K562 (cell line): ENCODE measurements around the gene OR7G3. TPM values are rescaled to one million over a fixed set of nuclear protein-coding genes. Genes with fewer than 3 reads are reported as not detected.

Experiments used
- CEBPG ChIP-seq, 3 experiments: fragments of 200-800 bp in 1 of 3; sonication (Bioruptor generic) in 1 of 3; sonication (generic) in 1 of 3; formaldehyde crosslinking in 1 of 3; IDR thresholded peaks in 2 of 3; conservative IDR thresholded peaks in 1 of 3; 2 replicates each; pipeline versions ENCODE4 v1.6.1 to v1.8.0; 2016 to 2022; ENCODE audit warnings: missing compliant biosample characterization in 2 of 3, missing genetic modification characterization in 2 of 3, mild to moderate bottlenecking in 1 of 3, missing genetic modification reagents in 1 of 3
- E2F5 ChIP-seq: sonication (generic); formaldehyde crosslinking; IDR thresholded peaks from 2 replicates; pipeline ENCODE4 v1.8.0; 2022; ENCODE audit warnings: mild to moderate bottlenecking, missing genetic modification reagents
- ELF1 ChIP-seq: fragments of 200-800 bp; sonication (Bioruptor generic); IDR thresholded peaks from 2 replicates; pipeline ENCODE4 v1.6.1; 2016; ENCODE audit warnings: missing genetic modification characterization, missing compliant biosample characterization
- L3MBTL2 ChIP-seq: fragments of 450-650 bp; IDR thresholded peaks from 2 replicates; pipeline ENCODE4 v1.6.1; 2016; ENCODE audit warnings: mild to moderate bottlenecking, moderate library complexity
- MYNN ChIP-seq, 2 experiments: sonication (generic); formaldehyde crosslinking in 1 of 2; IDR thresholded peaks; 2 replicates each; pipeline versions ENCODE4 v1.5.0 to v1.6.1; 2016 to 2020; ENCODE audit warnings: antibody characterized with exemption in 1 of 2, missing genetic modification reagents in 1 of 2
- PHF8 ChIP-seq: fragments of 200-600 bp; sonication (generic); IDR thresholded peaks from 2 replicates; pipeline ENCODE4 v1.6.1; 2012; ENCODE audit warnings: mixed run types, mild to moderate bottlenecking, inconsistent platforms, low read length, moderate library complexity, borderline replicate concordance
- PKNOX1 ChIP-seq: fragments of 450-650 bp; IDR thresholded peaks from 2 replicates; pipeline ENCODE4 v1.6.1; 2016
- POLR2AphosphoS5 ChIP-seq: IDR thresholded peaks from 2 replicates; pipeline ENCODE4 v1.6.1; 2011; ENCODE audit warnings: mild to moderate bottlenecking, low read depth, low read length, moderate library complexity; ENCODE audit not compliant: control insufficient read depth, insufficient read depth
- POLR3G ChIP-seq: IDR thresholded peaks from 2 replicates; pipeline ENCODE4 v1.6.1; 2011; ENCODE audit not compliant: insufficient read length, insufficient replicate concordance; ENCODE audit errors: extremely low read depth
- SAP30 ChIP-seq: fragments of 200-600 bp; sonication (generic); IDR thresholded peaks from 2 replicates; pipeline ENCODE4 v1.6.1; 2012; ENCODE audit warnings: borderline replicate concordance, low read depth, mild to moderate bottlenecking, moderate library complexity, low read length, control low read depth, inconsistent platforms; ENCODE audit not compliant: insufficient read depth, poor library complexity, severe bottlenecking
- SUPT5H ChIP-seq: fragments of 450-650 bp; IDR thresholded peaks from 2 replicates; pipeline ENCODE4 v1.6.1; 2016
- TAF1 ChIP-seq: IDR thresholded peaks from 2 replicates; pipeline ENCODE4 v1.6.1; 2011; ENCODE audit warnings: mild to moderate bottlenecking, low read length, moderate library complexity; ENCODE audit not compliant: insufficient read depth, control insufficient read depth, severe bottlenecking; ENCODE audit errors: extremely low read depth
- XRCC5 ChIP-seq: fragments of 200-400 bp; formaldehyde crosslinking; IDR thresholded peaks from 2 replicates; pipeline ENCODE4 v1.6.1; 2017; ENCODE audit warnings: low read depth, mild to moderate bottlenecking, low read length
- ZHX1 ChIP-seq: fragments of 150-350 bp; conservative IDR thresholded peaks from 2 replicates; pipeline ENCODE4 v1.6.1; 2014; ENCODE audit warnings: low read length
- ZNF354B ChIP-seq: fragments of 250-450 bp; sonication (Bioruptor Pico); IDR thresholded peaks from 2 replicates; pipeline ENCODE4 v1.4.0; 2020
- ZNF644 ChIP-seq: fragments of 200-800 bp; sonication (Bioruptor generic); IDR thresholded peaks from 2 replicates; pipeline ENCODE4 v1.6.1; 2016; ENCODE audit warnings: low read depth, missing genetic modification characterization, missing compliant biosample characterization
- polyA plus RNA-seq, 8 experiments: library from polyadenylated mRNA; depleted of rRNA in 4 of 8; stranded (reverse) in 5 of 8; unstranded in 3 of 8; fragments of >200 nt; fragmentation: Nextera tagmentation in 2 of 8; fragmentation: Illumina TruSeq in 1 of 8; extraction: Ambion mirVana in 2 of 8; extraction: Trizol in 1 of 8; gene quantifications; 2 replicates each; pipeline versions ENCODE4 v1.2.1 to v1.2.3, GENCODE V29; 2011 to 2014; ENCODE audit warnings: inconsistent platforms in 1 of 8, missing spikeins in 1 of 8
- total RNA-seq, 7 experiments: library from RNA; depleted of rRNA in 6 of 7; stranded (reverse); fragments of >200 nt in 6 of 7; fragmentation: Illumina TruSeq in 2 of 7; extraction: Trizol in 2 of 7; gene quantifications; 2 replicates each; pipeline versions ENCODE4 v1.2.1 to v1.2.3, GENCODE V29; 2011 to 2021; ENCODE audit warnings: low replicate concordance in 1 of 7

OR7G3 gene
- total and polyA plus RNA-seq, 9 of the 15 experiments (the other 6 are each of a cell fraction or from before 2014, with no cell fraction given) = not detected

GRCh38 chr19:9140159-9140874, 13.6 kb upstream of the OR7G3 start, which contains the start of gene ZNF317 (continued):
- TF ChIP-seq ZNF644 (tag) = 0 out of 2 replicates have a peak, but pooled peaks have one; percentile 44
- TF ChIP-seq POLR3G = no peak
- no peak for TF ChIP-seq CEBPG (CRISPR knock-in tag; IDR thresholded peaks at IDR 0.05)
- no peak for TF ChIP-seq CEBPG (tag; conservative IDR thresholded peaks at IDR 0.05 in 1 of 2, IDR thresholded peaks at IDR 0.05 in 1 of 2)
- peak; percentile 100 for TF ChIP-seq PHF8
- no peak for TF ChIP-seq ZNF354B (CRISPR knock-in tag)
- peak; percentile 78 for TF ChIP-seq TAF1
- peak; percentile 87 for TF ChIP-seq POLR2AphosphoS5
- TF ChIP-seq XRCC5 = no peak
- TF ChIP-seq ELF1 (tag) = peak; percentile 100
- no peak for TF ChIP-seq MYNN (IDR thresholded peaks at IDR 0.05)
- TF ChIP-seq MYNN (CRISPR knock-in tag; IDR thresholded peaks at IDR 0.05) = no peak
- peak; percentile 80; the same call in 1 of the 2 replicates for TF ChIP-seq ZHX1
- peak; percentile 60 for TF ChIP-seq PKNOX1
- TF ChIP-seq SUPT5H = peak; percentile 95
- peak; percentile 80 for TF ChIP-seq SAP30
- TF ChIP-seq E2F5 = no peak
- TF ChIP-seq L3MBTL2 = peak; percentile 75; the same call in 1 of the 2 replicates
